Ovary (tissue), 3 donors: ENCODE data around the gene ZDHHC1.

Experiments
- CTCF ChIP-seq, 3 donors: fragments of 450-650 bp in 2 of 3; fragments of 200-600 bp in 1 of 3; IDR thresholded peaks; one replicate each; pipeline versions ENCODE4 v1.5.1 to v1.8.0; 2016 to 2022; ENCODE audit warnings: antibody characterized with exemption in 3 of 3, mild to moderate bottlenecking in 1 of 3
- EP300 ChIP-seq: sonication (generic); formaldehyde crosslinking; IDR thresholded peaks from one replicate; pipeline ENCODE4 v1.6.1; 2017; ENCODE audit warnings: antibody characterized with exemption
- POLR2A ChIP-seq: fragments of 450-650 bp; IDR thresholded peaks from one replicate; pipeline ENCODE4 v1.6.1; 2017; ENCODE audit warnings: antibody characterized with exemption, mild to moderate bottlenecking, moderate library complexity
- donor health status: DM: no; HTN: no; CAD: no.

- TF ChIP-seq CTCF (IDR thresholded peaks at IDR 0.05) = no peak
- no peak for TF ChIP-seq EP300
- TF ChIP-seq POLR2A = no peak
Measured at GRCh38 chr16:67424261-67424615, 8.0 kb upstream of the ZDHHC1 start.
